ENCODE data around the gene FBXO31. TPM values are rescaled to one million over a fixed set of nuclear protein-coding genes. Genes with fewer than 3 reads are reported as not detected.

FBXO31 gene
- total RNA-seq (2022) (40.4 and 43.7 TPM in 2 replicates), Bru-seq, nascent RNA (percentile 70 among the genes with signal in this experiment), BruChase-seq, experiment 1, labeled RNA remaining after a 6-hour chase (percentile 75 among the genes with signal in this experiment), BruChase-seq, experiment 2, labeled RNA remaining after a 2-hour chase (percentile 67 among the genes with signal in this experiment)
- long read RNA-seq, full-length matches to known transcripts, result 15 of 27 reads
- long read RNA-seq, partial matches to known transcripts, result 2 of 27 reads
- long read RNA-seq, other reads (novel, unspliced or antisense), result 10 of 27 reads

GRCh38 chr16:87383505-87384161, at the start of gene FBXO31:
TSS of gene FBXO31 (minus strand) at chr16:87383776. CDS start at chr16:87383744, 32 bp downstream.
- H3K36me3 Mint-ChIP-seq (ENCODE audit: insufficient read depth, unreplicated experiment), result peaks cover 50% of the 10 kb centered on the region
- no peaks in the 10 kb centered on the region for H3K9me3 Mint-ChIP-seq (ENCODE audit: low read depth, unreplicated experiment)
- no peaks in the 10 kb centered on the region for H3K27me3 Mint-ChIP-seq (ENCODE audit: unreplicated experiment)
- intact Hi-C loops (cut with micrococcal nuclease; ENCODE audit: unreplicated experiment), result no loop called here
- BruUV-seq (replicated peaks), result no TSS peak
- H3K27ac Mint-ChIP-seq (ENCODE audit: unreplicated experiment), result peak within 1 kb of the TSS; percentile 100
- DNase-seq, result peak; percentile 94
- TF ChIP-seq CTCF (IDR thresholded peaks at IDR 0.05; ENCODE audit: unreplicated experiment), result no peak
- H3K4me3 Mint-ChIP-seq (ENCODE audit: low read depth, unreplicated experiment), result peak within 1 kb of the TSS; percentile 90
- peaks cover 47% of the 10 kb centered on the region for H3K4me1 Mint-ChIP-seq (ENCODE audit: low read depth, unreplicated experiment)
- CTCF ChIA-PET, result interaction anchor here (0.6 to 2.2 kb wide), 8 partner anchors 11 to 253 kb away, joined by 3 to 10 read pairs (median 5); partner anchors contain the start of gene C16orf95

GRCh38 chr16:87432330-87432915, 48.8 kb upstream of the FBXO31 start:
- H3K36me3 Mint-ChIP-seq (ENCODE audit: insufficient read depth, unreplicated experiment), result peaks cover 29% of the 10 kb centered on the region
- CTCF ChIA-PET, result no interaction called here
- H3K27ac Mint-ChIP-seq (ENCODE audit: unreplicated experiment), result no peak overlapping the region
- no peaks in the 10 kb centered on the region for H3K27me3 Mint-ChIP-seq (ENCODE audit: unreplicated experiment)
- TF ChIP-seq CTCF (IDR thresholded peaks at IDR 0.05; ENCODE audit: unreplicated experiment), result no peak
- H3K4me1 Mint-ChIP-seq (ENCODE audit: low read depth, unreplicated experiment), result no peaks in the 10 kb centered on the region
- DNase-seq, result no peak
- no peaks in the 10 kb centered on the region for H3K9me3 Mint-ChIP-seq (ENCODE audit: low read depth, unreplicated experiment)
- BruUV-seq (replicated peaks), result no TSS peak
- intact Hi-C loops (cut with micrococcal nuclease; ENCODE audit: unreplicated experiment), result no loop called here
- no peak overlapping the region for H3K4me3 Mint-ChIP-seq (ENCODE audit: low read depth, unreplicated experiment)

- H3K4me1 Mint-ChIP-seq (ENCODE audit: low read depth, unreplicated experiment), result no peaks in the 10 kb centered on the region
- intact Hi-C loops (cut with micrococcal nuclease; ENCODE audit: unreplicated experiment), result no loop called here
- no peak overlapping the region for H3K27ac Mint-ChIP-seq (ENCODE audit: unreplicated experiment)
- H3K36me3 Mint-ChIP-seq (ENCODE audit: insufficient read depth, unreplicated experiment), result peaks cover 29% of the 10 kb centered on the region
- no peak for DNase-seq
- H3K27me3 Mint-ChIP-seq (ENCODE audit: unreplicated experiment), result no peaks in the 10 kb centered on the region
- CTCF ChIA-PET, result interaction anchor here (0.7 to 1.1 kb wide), 2 partner anchors 204 to 1887 kb away, joined by 3 to 5 read pairs; no protein-coding TSS in a partner anchor
- no peaks in the 10 kb centered on the region for H3K9me3 Mint-ChIP-seq (ENCODE audit: low read depth, unreplicated experiment)
- BruUV-seq (replicated peaks), result no TSS peak
- no peak for TF ChIP-seq CTCF (IDR thresholded peaks at IDR 0.05; ENCODE audit: unreplicated experiment)
- no peak overlapping the region for H3K4me3 Mint-ChIP-seq (ENCODE audit: low read depth, unreplicated experiment)
Observed at GRCh38 chr16:87431926-87432325, 48.4 kb upstream of the FBXO31 start.

- no TSS peak for BruUV-seq (replicated peaks)
- CTCF ChIA-PET, result interaction anchor here (1.1 kb wide), 1 partner anchor 10 kb away, joined by 4 read pairs; no protein-coding TSS in a partner anchor
- Mint-ChIP-seq H3K9me3 (ENCODE audit: low read depth, unreplicated experiment) (no peaks in the 10 kb centered on the region), H3K27ac (ENCODE audit: unreplicated experiment) (no peak overlapping the region), H3K36me3 (ENCODE audit: insufficient read depth, unreplicated experiment) (peaks cover 39% of the 10 kb centered on the region), H3K4me3 (ENCODE audit: low read depth, unreplicated experiment) (no peak overlapping the region), H3K4me1 (ENCODE audit: low read depth, unreplicated experiment) (no peaks in the 10 kb centered on the region), H3K27me3 (ENCODE audit: unreplicated experiment) (no peaks in the 10 kb centered on the region)
- DNase-seq, result no peak
- intact Hi-C loops (cut with micrococcal nuclease; ENCODE audit: unreplicated experiment), result no loop called here
- TF ChIP-seq CTCF (IDR thresholded peaks at IDR 0.05; ENCODE audit: unreplicated experiment), result no peak
Observed at GRCh38 chr16:87426423-87427215, 43.0 kb upstream of the FBXO31 start.
